Gastroesophageal sphincter (tissue), 3 donors: ENCODE data around the gene HAUS5.

Source experiments
- EP300 ChIP-seq: sonication (generic); formaldehyde crosslinking; IDR thresholded peaks from one replicate; pipeline ENCODE4 v1.6.1; 2017; ENCODE audit warnings: antibody characterized with exemption, mild to moderate bottlenecking
- POLR2A ChIP-seq, 2 donors: fragments of 450-650 bp; IDR thresholded peaks; one replicate each; pipeline ENCODE4 v1.6.1; 2017; ENCODE audit warnings: antibody characterized with exemption in 2 of 2, mild to moderate bottlenecking in 2 of 2, moderate library complexity in 1 of 2
- TF ChIP-seq, protein P1 (sequence below), 4 experiments: fragments of 200-600 bp in 2 of 4; fragments of 450-650 bp in 2 of 4; sonication (generic) in 1 of 4; IDR thresholded peaks; one replicate each; pipeline ENCODE4 v1.5.1; 2017 to 2019; ENCODE audit warnings: antibody characterized with exemption in 4 of 4, mild to moderate bottlenecking in 2 of 4, moderate library complexity in 2 of 4

DNA sequence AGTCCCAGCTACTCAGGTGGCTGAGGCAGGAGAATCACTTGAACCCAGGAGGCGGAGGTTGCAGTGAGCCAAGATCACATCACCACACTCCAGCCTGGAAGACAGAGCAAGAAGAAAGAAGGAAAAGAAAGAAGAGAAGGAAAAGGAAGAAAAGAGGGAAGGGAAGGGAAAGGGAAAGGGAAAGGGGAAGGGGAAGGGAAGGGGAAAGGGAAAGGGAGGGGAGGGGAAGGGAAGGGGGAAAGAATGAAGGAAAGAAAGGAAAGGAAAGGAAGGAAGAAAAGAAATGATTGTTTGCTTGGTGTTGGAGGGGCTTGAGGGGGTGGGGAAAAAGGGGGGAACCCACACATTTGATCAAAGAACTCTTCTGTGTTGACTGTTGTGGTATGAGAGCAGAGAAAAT is 16.6 kb upstream of the HAUS5 start:
- TF ChIP-seq EP300 (no peak), POLR2A (IDR thresholded peaks at IDR 0.05) (no peak)
- TF ChIP-seq, protein P1, sequence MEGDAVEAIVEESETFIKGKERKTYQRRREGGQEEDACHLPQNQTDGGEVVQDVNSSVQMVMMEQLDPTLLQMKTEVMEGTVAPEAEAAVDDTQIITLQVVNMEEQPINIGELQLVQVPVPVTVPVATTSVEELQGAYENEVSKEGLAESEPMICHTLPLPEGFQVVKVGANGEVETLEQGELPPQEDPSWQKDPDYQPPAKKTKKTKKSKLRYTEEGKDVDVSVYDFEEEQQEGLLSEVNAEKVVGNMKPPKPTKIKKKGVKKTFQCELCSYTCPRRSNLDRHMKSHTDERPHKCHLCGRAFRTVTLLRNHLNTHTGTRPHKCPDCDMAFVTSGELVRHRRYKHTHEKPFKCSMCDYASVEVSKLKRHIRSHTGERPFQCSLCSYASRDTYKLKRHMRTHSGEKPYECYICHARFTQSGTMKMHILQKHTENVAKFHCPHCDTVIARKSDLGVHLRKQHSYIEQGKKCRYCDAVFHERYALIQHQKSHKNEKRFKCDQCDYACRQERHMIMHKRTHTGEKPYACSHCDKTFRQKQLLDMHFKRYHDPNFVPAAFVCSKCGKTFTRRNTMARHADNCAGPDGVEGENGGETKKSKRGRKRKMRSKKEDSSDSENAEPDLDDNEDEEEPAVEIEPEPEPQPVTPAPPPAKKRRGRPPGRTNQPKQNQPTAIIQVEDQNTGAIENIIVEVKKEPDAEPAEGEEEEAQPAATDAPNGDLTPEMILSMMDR (IDR thresholded peaks at IDR 0.05): no peak
